Spleen (tissue), 11 donors: Measurements from ENCODE around the gene HCFC1. TPM values are rescaled to one million over a fixed set of nuclear protein-coding genes. Genes with fewer than 3 reads are reported as not detected.

Source experiments
- DNase-seq: peaks from one replicate; pipeline ENCODE4 v3.0.0-alpha.2; 2020
- H3K27ac ChIP-seq, 8 donors: fragments of 200-600 bp; sonication (generic) in 7 of 8; 1 replicate in 4 of 8; 2 replicates in 4 of 8; pipeline versions ENCODE4 v1.5.0 to v1.8.0; 2016 to 2021; ENCODE audit warnings: inconsistent platforms in 4 of 8, mild to moderate bottlenecking in 4 of 8, moderate library complexity in 1 of 8
- H3K27me3 ChIP-seq, 7 donors: fragments of 200-600 bp; sonication (generic) in 6 of 7; replicated peaks in 1 of 7; 1 replicate in 4 of 7; 2 replicates in 3 of 7; pipeline versions ENCODE4 v1.5.0 to v1.8.0; 2016 to 2021; ENCODE audit warnings: inconsistent platforms in 3 of 7, mild to moderate bottlenecking in 1 of 7
- H3K36me3 ChIP-seq, 6 donors: fragments of 200-600 bp; sonication (generic) in 5 of 6; 1 replicate in 4 of 6; 2 replicates in 2 of 6; pipeline versions ENCODE4 v1.5.0 to v1.8.0; 2016 to 2021; ENCODE audit warnings: inconsistent platforms in 2 of 6
- H3K4me1 ChIP-seq, 6 donors: fragments of 200-600 bp; sonication (generic) in 5 of 6; 1 replicate in 3 of 6; 2 replicates in 3 of 6; pipeline versions ENCODE4 v1.5.0 to v1.8.0; 2016 to 2021; ENCODE audit warnings: inconsistent platforms in 3 of 6
- H3K4me3 ChIP-seq, 8 donors: fragments of 200-600 bp; sonication (generic) in 7 of 8; 1 replicate in 4 of 8; 2 replicates in 4 of 8; pipeline versions ENCODE4 v1.5.0 to v1.8.0; 2016 to 2021; ENCODE audit warnings: inconsistent platforms in 4 of 8, mild to moderate bottlenecking in 4 of 8, moderate library complexity in 2 of 8
- H3K9me3 ChIP-seq, 8 donors: fragments of 200-600 bp; sonication (generic) in 7 of 8; 1 replicate in 4 of 8; 2 replicates in 4 of 8; pipeline versions ENCODE4 v1.5.0 to v1.8.0; 2016 to 2021; ENCODE audit warnings: inconsistent platforms in 4 of 8
- CTCF ChIP-seq, 11 experiments: fragments of 200-600 bp in 7 of 11; fragments of 450-650 bp in 4 of 11; sonication (generic) in 4 of 11; IDR thresholded peaks in 8 of 11; conservative IDR thresholded peaks in 3 of 11; 1 replicate in 7 of 11; 2 replicates in 4 of 11; pipeline versions ENCODE4 v1.4.0 to v1.8.0; 2016 to 2021; ENCODE audit warnings: antibody characterized with exemption in 11 of 11, inconsistent platforms in 4 of 11, mild to moderate bottlenecking in 1 of 11
- POLR2A ChIP-seq, 3 donors: fragments of 450-650 bp; IDR thresholded peaks; one replicate each; pipeline ENCODE4 v1.5.1; 2017; ENCODE audit warnings: antibody characterized with exemption in 3 of 3, mild to moderate bottlenecking in 1 of 3
- POLR2AphosphoS5 ChIP-seq, 3 donors: sonication (generic); formaldehyde crosslinking; IDR thresholded peaks; one replicate each; pipeline ENCODE4 v1.5.1; 2017; ENCODE audit warnings: antibody characterized with exemption in 3 of 3
- WGBS, 5 donors: extraction: QIAGEN DNeasy Blood & Tissue Kit in 3 of 5; methylation state at CpG; one replicate each; pipeline versions ENCODE4 v1.1.5 to v1.1.7; 2013 to 2018; 5-methylcytosine and 5-hydroxymethylcytosine counted together
- intact Hi-C: fragments of 100-400 bp; cut with DNase I; formaldehyde crosslinking; loops from one replicate; pipeline ENCODE4 v1.15.0; 2023; ENCODE audit warnings: low total_unique reads
- polyA plus RNA-seq, 3 donors: library from polyadenylated mRNA; stranded (reverse); fragments of 200-250 nt; gene quantifications; one replicate each; pipeline ENCODE4 v1.2.1, GENCODE V29; 2013
- total RNA-seq, 7 donors: library from RNA; depleted of rRNA in 3 of 7; stranded (reverse); fragments of >200 nt in 3 of 7; fragmentation: NEBNext Ultra II Directional in 4 of 7; extraction: Animal tissue kit (Norgen Biotek cat#: 25700) in 4 of 7; gene quantifications; one replicate each; pipeline versions ENCODE4 v1.1.0 to v1.2.1, GENCODE V29; 2016 to 2021
- donor health status: healthy with polysubstance abuse.
- donor health status: DM: no; HTN: no; CAD: no; lungs with moderate emphysema.
- donor health status: DM: no; HTN: no; CAD: no.
- donor health status: Bipolar disorder and iron deficiency.
- donor health status: healthy.
- donor health status: DM: no; HTN: no; CAD: no.
- donor health status: DM: yes; HTN: yes; CAD: no.

Gene HCFC1
- total and polyA plus RNA-seq, 10 donors: 9.5 to 86.5 (median 60.8) TPM

GRCh38 chrX:153970357-153971123 is 1.1 kb downstream of the HCFC1 start:
- no peaks in the 10 kb centered on the region for H3K9me3 ChIP-seq
- peak overlapping the region; percentile 73 to 97 (median 79) for H3K4me3 ChIP-seq
- H3K27ac ChIP-seq: peak overlapping the region; percentile 98 to 100 (median 99)
- intact Hi-C loops: no loop called here
- TF ChIP-seq CTCF (IDR thresholded peaks at IDR 0.05 in 8 of 11, conservative IDR thresholded peaks at IDR 0.05 in 3 of 11) (no peak), POLR2AphosphoS5 (IDR thresholded peaks at IDR 0.05) (no peak), POLR2A (IDR thresholded peaks at IDR 0.05) (no peak)
- DNase-seq: peak; percentile 90
- H3K27me3 ChIP-seq: no peaks in the 10 kb centered on the region
- H3K36me3 ChIP-seq: no peaks in the 10 kb centered on the region
- H3K4me1 ChIP-seq: peaks cover 31 to 69% (median 65%) of the 10 kb centered on the region in 6 donors
- WGBS, 5 donors: 0 to 11% (median 1%) methylated on average over 19 to 49 of the region's 49 CpGs

DNA sequence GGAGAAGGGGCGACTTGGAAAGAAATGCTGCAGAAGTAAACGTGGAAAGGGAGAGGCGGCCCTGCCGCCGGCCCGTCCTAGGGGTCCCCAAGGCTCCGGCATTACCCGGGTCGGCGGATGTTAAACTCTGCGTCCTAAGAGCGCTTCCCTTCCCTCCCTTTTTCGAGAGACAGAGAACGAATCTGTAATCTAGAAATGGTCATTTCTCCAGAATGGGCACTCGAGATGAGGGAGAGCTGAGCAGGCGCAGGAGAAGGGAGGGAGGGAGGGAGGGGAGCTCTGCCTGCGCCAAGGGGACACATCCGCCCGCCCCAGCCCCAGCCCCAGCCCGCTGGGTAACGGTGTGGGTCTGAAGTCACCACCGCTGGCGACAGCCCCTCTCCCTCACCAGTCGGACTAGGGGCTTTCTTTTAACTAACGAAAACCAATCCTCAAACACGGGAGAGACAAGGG is 1.7 kb downstream of the HCFC1 start:
- TF ChIP-seq POLR2A (IDR thresholded peaks at IDR 0.05): no peak
- peak in 1 of 3 donors; percentile 45 for TF ChIP-seq POLR2AphosphoS5 (IDR thresholded peaks at IDR 0.05)
- TF ChIP-seq CTCF (IDR thresholded peaks at IDR 0.05 in 8 of 11, conservative IDR thresholded peaks at IDR 0.05 in 3 of 11): no peak
- Histone ChIP-seq H3K4me1 (peaks cover 30 to 71% (median 67%) of the 10 kb centered on the region in 6 donors), H3K27ac (peak overlapping the region; percentile 65 to 100 (median 98)), H3K27me3 (no peaks in the 10 kb centered on the region), H3K9me3 (no peaks in the 10 kb centered on the region), H3K4me3 (peak overlapping the region; percentile 43 to 97 (median 74)), H3K36me3 (peaks cover 0 to under 1% (median 0%) of the 10 kb centered on the region in 6 donors)
- DNase-seq: peak; percentile 87
- 0 to 26% (median 1%) methylated on average over 16 to 26 of the region's 26 CpGs for WGBS, 5 donors
- intact Hi-C loops: no loop called here

DNA sequence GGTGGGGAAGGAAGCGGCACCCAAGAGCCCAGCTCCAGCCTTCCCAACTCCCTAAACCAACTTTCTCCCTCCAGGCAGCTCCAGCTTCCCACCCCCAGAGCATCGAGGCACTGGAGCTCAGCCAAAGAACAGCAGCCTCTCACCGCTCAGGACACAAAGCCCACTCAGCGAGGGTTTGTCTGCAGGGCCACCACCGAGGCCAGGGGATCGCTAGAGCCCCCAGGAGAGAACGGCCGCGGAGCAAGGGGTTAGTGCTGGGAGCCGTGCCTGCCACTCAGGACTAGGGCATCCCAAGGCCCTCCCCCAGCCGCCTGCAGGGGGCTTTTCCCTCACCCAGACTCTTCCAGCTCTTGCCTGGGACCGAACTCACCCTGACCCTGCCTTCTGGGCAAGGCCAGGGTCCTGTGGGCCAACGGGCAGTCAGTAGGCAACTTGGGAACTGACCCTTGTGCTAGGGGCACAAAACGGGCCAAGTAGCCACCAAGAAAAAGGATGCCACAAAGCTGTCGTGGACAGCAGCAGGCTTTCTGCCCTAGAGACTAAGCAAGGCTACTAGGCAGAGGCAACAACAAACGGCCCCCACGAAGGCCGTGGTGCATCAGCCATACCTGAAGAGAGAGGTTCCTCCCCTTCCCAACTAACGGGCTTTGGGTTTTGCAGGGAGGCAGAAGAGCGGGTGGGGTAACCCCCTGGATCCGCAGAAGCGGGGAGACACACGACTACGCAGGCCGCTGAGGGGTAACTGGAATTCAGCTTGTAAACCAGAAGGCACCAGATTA is 2.3 kb downstream of the HCFC1 start:
- Histone ChIP-seq H3K36me3 (peaks cover 0 to 6% (median 1%) of the 10 kb centered on the region in 6 donors), H3K27me3 (no peaks in the 10 kb centered on the region), H3K27ac (peak overlapping the region; percentile 65 to 100 (median 98)), H3K4me1 (peaks cover 26 to 70% (median 63%) of the 10 kb centered on the region in 6 donors), H3K4me3 (peak overlapping the region; percentile 43 to 97 (median 74)), H3K9me3 (no peaks in the 10 kb centered on the region)
- TF ChIP-seq POLR2AphosphoS5 (IDR thresholded peaks at IDR 0.05): peak in 1 of 3 donors; percentile 8
- no peak for TF ChIP-seq CTCF (IDR thresholded peaks at IDR 0.05 in 8 of 11, conservative IDR thresholded peaks at IDR 0.05 in 3 of 11)
- no peak for TF ChIP-seq POLR2A (IDR thresholded peaks at IDR 0.05)
- WGBS, 5 donors: 2 to 50% (median 7%) methylated on average over 8 to 25 of the region's 25 CpGs
- peak; percentile 82 for DNase-seq
- intact Hi-C loops: no loop called here
